A549 (cell line): ENCODE measurements around the gene EIF4EBP3. TPM values are rescaled to one million over a fixed set of nuclear protein-coding genes. Genes with fewer than 3 reads are reported as not detected.
"Not testable (repeated sequence)": the region's sequence is repeated elsewhere in the genome, so short reads cannot be mapped to it uniquely, and the experiment has no call there.

Source experiments
- ATAC-seq, 2 experiments: fragments of 200-7000 bp in 1 of 2; fragments of >200 bp in 1 of 2; cut with Nextera tagmentation in 1 of 2; cut with Tn5 transposase in 1 of 2; 3 replicates each; pipeline versions ENCODE4 v1.8.0 to v1.9.1; 2018 to 2020; ENCODE audit warnings: mild to moderate bottlenecking in 1 of 2, moderate library complexity in 1 of 2
- CTCF ChIA-PET: fragments of 300-600 bp; sonication (Branson Sonifier 250); formaldehyde crosslinking; extraction: SDS; loops from one replicate; lab custom pipeline; 2021; ENCODE audit warnings: antibody characterized with exemption, inconsistent platforms; lab: Yijun Ruan, JAX
- POLR2A ChIA-PET: fragments of 350-600 bp; formaldehyde crosslinking; extraction: SDS; loops from one replicate; lab custom pipeline; 2021; ENCODE audit warnings: antibody characterized with exemption, inconsistent platforms; lab: Yijun Ruan, JAX
- DNase-seq, 2 experiments: peaks; one replicate each; pipeline versions ENCODE4 v3.0.0 to v3.0.0-alpha.2; 2011 to 2016; ENCODE audit warnings: low read depth in 1 of 2, low spot score in 1 of 2
- FAIRE-seq: peaks from 2 replicates; lab custom pipeline; 2011; peaks lifted over from hg19 to GRCh38; lab: Jason Lieb, UNC
- H3K27ac ChIP-seq, 2 experiments: fragments of >200 bp; sonication (Bioruptor Twin); formaldehyde crosslinking; 3 replicates each; pipeline ENCODE4 v1.5.1; 2016 to 2017
- H3K4me1 ChIP-seq: fragments of >200 bp; sonication (Bioruptor Twin); formaldehyde crosslinking; 3 replicates; pipeline ENCODE4 v1.6.1; 2016
- H3K4me2 ChIP-seq: fragments of >200 bp; sonication (Bioruptor Twin); formaldehyde crosslinking; 3 replicates; pipeline ENCODE4 v1.6.1; 2016
- H3K4me3 ChIP-seq: fragments of >200 bp; sonication (Bioruptor Twin); formaldehyde crosslinking; 3 replicates; pipeline ENCODE4 v1.5.1; 2016
- H3K9me3 ChIP-seq: fragments of >200 bp; sonication (Bioruptor Twin); formaldehyde crosslinking; 3 replicates; pipeline ENCODE4 v1.6.1; 2016
- E2F6 ChIP-seq: IDR thresholded peaks from 2 replicates; pipeline ENCODE4 v1.6.1; 2012; ENCODE audit warnings: low read depth, borderline replicate concordance
- EP300 ChIP-seq, 2 experiments: fragments of >200 bp; sonication (Bioruptor Twin); formaldehyde crosslinking; IDR thresholded peaks; 2 replicates in 1 of 2; 3 replicates in 1 of 2; pipeline ENCODE4 v1.6.1; 2016 to 2017
- HDAC2 ChIP-seq: fragments of 200-600 bp; sonication (generic); IDR thresholded peaks from 2 replicates; pipeline ENCODE4 v1.6.1; 2016
- JUN ChIP-seq, 2 experiments: fragments of >200 bp; sonication (Bioruptor Twin); formaldehyde crosslinking; IDR thresholded peaks; 2 replicates in 1 of 2; 3 replicates in 1 of 2; pipeline ENCODE4 v1.6.1; 2016 to 2017
- KDM1A ChIP-seq: fragments of 200-600 bp; sonication (generic); IDR thresholded peaks from 2 replicates; pipeline ENCODE4 v1.6.1; 2016; ENCODE audit warnings: low read depth, mild to moderate bottlenecking
- MAZ ChIP-seq: fragments of 150-350 bp; IDR thresholded peaks from 2 replicates; pipeline ENCODE4 v1.6.1; 2014; ENCODE audit warnings: antibody characterized with exemption, low read depth, low read length, borderline replicate concordance
- NFE2L2 ChIP-seq: fragments of 150-350 bp; conservative IDR thresholded peaks from 2 replicates; pipeline ENCODE4 v1.6.1; 2014; ENCODE audit warnings: low read length
- NPAS2 ChIP-seq: fragments of 250-450 bp; sonication (Bioruptor Pico); IDR thresholded peaks from 2 replicates; pipeline ENCODE4 v1.8.0; 2022; ENCODE audit warnings: mild to moderate bottlenecking, moderate library complexity, borderline replicate concordance
- PBX3 ChIP-seq: IDR thresholded peaks from 2 replicates; pipeline ENCODE4 v1.6.1; 2012
- PHF8 ChIP-seq: fragments of 200-600 bp; sonication (generic); IDR thresholded peaks from 2 replicates; pipeline ENCODE4 v1.6.1; 2016; ENCODE audit warnings: low read depth, mild to moderate bottlenecking, antibody characterized with exemption, moderate library complexity, borderline replicate concordance
- POLR2A ChIP-seq: IDR thresholded peaks from 2 replicates; pipeline ENCODE4 v1.6.1; 2012; ENCODE audit warnings: mild to moderate bottlenecking, low read length
- ZC3H11A ChIP-seq: fragments of 450-650 bp; IDR thresholded peaks from 2 replicates; pipeline ENCODE4 v1.6.1; 2014; ENCODE audit warnings: antibody characterized with exemption, mild to moderate bottlenecking
- ZFP36 ChIP-seq: fragments of 450-650 bp; IDR thresholded peaks from 2 replicates; pipeline ENCODE4 v1.6.1; 2014; ENCODE audit warnings: borderline replicate concordance; ENCODE audit not compliant: partially characterized antibody
- WGBS: methylation state at CpG from one replicate; pipeline ENCODE4 v1.1.6; 2017; ENCODE audit errors: missing lambda C conversion rate; 5-methylcytosine and 5-hydroxymethylcytosine counted together
- polyA plus RNA-seq, 4 experiments: library from polyadenylated mRNA; depleted of rRNA in 3 of 4; stranded (reverse); fragments of >200 nt; fragmentation: RNase III in 1 of 4; extraction: RNeasy Plus Mini Kit Qiagen cat#74134 plus additional on column Dnase treatment in 1 of 4; gene quantifications; 2 replicates in 3 of 4; 3 replicates in 1 of 4; pipeline ENCODE4 v1.2.3, GENCODE V29; 2011 to 2017
- TF ChIP-seq, protein P1 (sequence below): fragments of 200-600 bp; sonication (generic); IDR thresholded peaks from 2 replicates; pipeline ENCODE4 v1.6.1; 2016; ENCODE audit warnings: antibody characterized with exemption, mild to moderate bottlenecking, moderate library complexity

Gene EIF4EBP3
- polyA plus RNA-seq, 2 of the 4 experiments (the other 2 are of a cell fraction) = 0.96 to 2.0 TPM

GRCh38 chr5:140576776-140577201 is 29.3 kb downstream of the EIF4EBP3 start:
- CTCF ChIA-PET = interaction anchor here (0.8 to 2.6 kb wide), 5 partner anchors 10 to 75 kb away, joined by 3 to 11 read pairs (median 3); no protein-coding TSS in a partner anchor
- FAIRE-seq (peak; percentile 73), ATAC-seq (peak in 1 of 2 experiments; percentile 22; a peak in 1 of 6 replicates), DNase-seq (no peak)
- no peak overlapping the region for H3K4me3 ChIP-seq
- H3K4me1 ChIP-seq = no peaks in the 10 kb centered on the region
- H3K27ac ChIP-seq = peak overlapping the region in 1 of 2 experiments; percentile 8; a peak in 1 of 6 replicates
- POLR2A ChIA-PET = no interaction called here
- H3K4me2 ChIP-seq = no peak overlapping the region
- WGBS = 64% methylated on average over 2 of the region's 2 CpGs
- no peak for TF ChIP-seq HDAC2
- H3K9me3 ChIP-seq = no peaks in the 10 kb centered on the region

DNA sequence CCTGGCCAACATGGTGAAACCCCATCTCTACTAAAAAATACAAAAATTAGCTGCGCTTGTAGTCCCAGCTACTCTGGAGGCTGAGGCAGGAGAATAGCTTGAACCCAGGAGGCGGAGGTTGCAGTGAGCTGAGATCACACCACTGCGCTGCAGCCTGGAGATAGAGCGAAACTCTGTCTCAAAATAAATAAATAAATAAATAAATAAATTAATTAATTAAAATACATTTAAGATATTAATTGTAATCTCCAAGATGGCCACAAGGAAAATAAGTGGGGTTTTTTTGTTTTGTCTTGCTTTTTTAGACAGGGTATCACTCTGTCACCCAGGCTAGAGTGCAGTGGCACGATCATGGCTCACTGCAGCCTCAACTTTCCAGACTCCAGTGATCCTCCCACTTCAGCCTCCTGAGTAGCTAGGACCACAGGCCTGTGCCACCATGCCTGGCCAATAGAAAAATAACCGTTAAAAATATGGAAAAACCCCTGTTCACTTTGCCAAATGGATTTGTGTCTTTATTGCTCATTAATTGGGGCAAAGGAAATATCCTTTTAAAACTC is 31.8 kb downstream of the EIF4EBP3 start:
- not testable (repeated sequence) for ATAC-seq, H3K27ac ChIP-seq, H3K4me1 ChIP-seq, H3K4me2 ChIP-seq, DNase-seq, FAIRE-seq, H3K4me3 ChIP-seq, H3K9me3 ChIP-seq
- TF ChIP-seq ZC3H11A = peak; percentile 50
- CTCF ChIA-PET = interaction anchor here (1.7 kb wide), 1 partner anchor 9 kb away, joined by 5 read pairs; no protein-coding TSS in a partner anchor
- POLR2A ChIA-PET = interaction anchor here (1.1 kb wide), 1 partner anchor 14 kb away, joined by 3 read pairs; the partner anchor contains the start of gene SLC35A4
- 73% methylated on average over 6 of the region's 6 CpGs for WGBS

- no peak overlapping the region for H3K4me2 ChIP-seq
- ChIA-PET CTCF (interaction anchor here (1.1 to 1.2 kb wide), 2 partner anchors 11 to 20 kb away, joined by 3 read pairs; no protein-coding TSS in a partner anchor), POLR2A (interaction anchor here (1.6 kb wide), 1 partner anchor 23 kb away, joined by 3 read pairs; the partner anchor contains the start of gene APBB3)
- FAIRE-seq (no peak), DNase-seq (no peak), ATAC-seq (no peak)
- WGBS = 87% methylated on average over 1 of the region's 1 CpG
- H3K4me3 ChIP-seq = no peak overlapping the region
- H3K4me1 ChIP-seq = no peaks in the 10 kb centered on the region
- H3K9me3 ChIP-seq = peaks cover 2% of the 10 kb centered on the region; the same call in 1 of the 3 replicates
- no peak for TF ChIP-seq MAZ
- no peak for TF ChIP-seq NPAS2 (CRISPR knock-in tag)
- TF ChIP-seq E2F6 = no peak
- TF ChIP-seq, protein P1, sequence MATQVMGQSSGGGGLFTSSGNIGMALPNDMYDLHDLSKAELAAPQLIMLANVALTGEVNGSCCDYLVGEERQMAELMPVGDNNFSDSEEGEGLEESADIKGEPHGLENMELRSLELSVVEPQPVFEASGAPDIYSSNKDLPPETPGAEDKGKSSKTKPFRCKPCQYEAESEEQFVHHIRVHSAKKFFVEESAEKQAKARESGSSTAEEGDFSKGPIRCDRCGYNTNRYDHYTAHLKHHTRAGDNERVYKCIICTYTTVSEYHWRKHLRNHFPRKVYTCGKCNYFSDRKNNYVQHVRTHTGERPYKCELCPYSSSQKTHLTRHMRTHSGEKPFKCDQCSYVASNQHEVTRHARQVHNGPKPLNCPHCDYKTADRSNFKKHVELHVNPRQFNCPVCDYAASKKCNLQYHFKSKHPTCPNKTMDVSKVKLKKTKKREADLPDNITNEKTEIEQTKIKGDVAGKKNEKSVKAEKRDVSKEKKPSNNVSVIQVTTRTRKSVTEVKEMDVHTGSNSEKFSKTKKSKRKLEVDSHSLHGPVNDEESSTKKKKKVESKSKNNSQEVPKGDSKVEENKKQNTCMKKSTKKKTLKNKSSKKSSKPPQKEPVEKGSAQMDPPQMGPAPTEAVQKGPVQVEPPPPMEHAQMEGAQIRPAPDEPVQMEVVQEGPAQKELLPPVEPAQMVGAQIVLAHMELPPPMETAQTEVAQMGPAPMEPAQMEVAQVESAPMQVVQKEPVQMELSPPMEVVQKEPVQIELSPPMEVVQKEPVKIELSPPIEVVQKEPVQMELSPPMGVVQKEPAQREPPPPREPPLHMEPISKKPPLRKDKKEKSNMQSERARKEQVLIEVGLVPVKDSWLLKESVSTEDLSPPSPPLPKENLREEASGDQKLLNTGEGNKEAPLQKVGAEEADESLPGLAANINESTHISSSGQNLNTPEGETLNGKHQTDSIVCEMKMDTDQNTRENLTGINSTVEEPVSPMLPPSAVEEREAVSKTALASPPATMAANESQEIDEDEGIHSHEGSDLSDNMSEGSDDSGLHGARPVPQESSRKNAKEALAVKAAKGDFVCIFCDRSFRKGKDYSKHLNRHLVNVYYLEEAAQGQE = no peak
- TF ChIP-seq KDM1A = no peak
- no peak for TF ChIP-seq ZFP36
- TF ChIP-seq POLR2A = no peak
- TF ChIP-seq JUN (IDR thresholded peaks at IDR 0.05) = no peak
- no peak for TF ChIP-seq PHF8
- TF ChIP-seq NFE2L2 = no peak
- TF ChIP-seq EP300 (IDR thresholded peaks at IDR 0.05) = no peak
- no peak for TF ChIP-seq PBX3
- H3K27ac ChIP-seq = no peak overlapping the region
Measured at GRCh38 chr5:140587495-140587894, 40.0 kb downstream of the EIF4EBP3 start.
